CD8-positive, alpha-beta memory T cell (primary cell): ENCODE measurements around the gene EPHA2. TPM values are rescaled to one million over a fixed set of nuclear protein-coding genes. Genes with fewer than 3 reads are reported as not detected.

ENCODE experiments used
- CTCF ChIA-PET: fragments of 350-600 bp; sonication (Branson Sonifier 250); formaldehyde crosslinking; loops from one replicate; lab custom pipeline; 2021; ENCODE audit warnings: antibody characterized with exemption; lab: Charles Lee
- POLR2A ChIA-PET: fragments of 350-600 bp; sonication (Branson Sonifier 250); formaldehyde crosslinking; loops from one replicate; lab custom pipeline; 2021; ENCODE audit warnings: antibody characterized with exemption; lab: Charles Lee
- DNase-seq, 5 donors: peaks; one replicate each; pipeline versions ENCODE4 v3.0.0 to v3.0.0-alpha.2; 2020 to 2022; ENCODE audit warnings: mixed read lengths in 1 of 5
- H3K27ac ChIP-seq: one replicate; pipeline ENCODE4 v1.7.0; 2013; ENCODE audit warnings: low read depth, mild to moderate bottlenecking, low read length, moderate library complexity
- H3K27me3 ChIP-seq: 2 replicates; pipeline ENCODE4 v1.7.0; 2013; ENCODE audit warnings: low read length, mild to moderate bottlenecking; ENCODE audit not compliant: insufficient read depth, poor library complexity, severe bottlenecking
- H3K36me3 ChIP-seq: 2 replicates; pipeline ENCODE4 v1.7.0; 2013; ENCODE audit warnings: mild to moderate bottlenecking, low read length, moderate library complexity; ENCODE audit not compliant: insufficient read depth
- H3K4me1 ChIP-seq: 2 replicates; pipeline ENCODE4 v1.7.0; 2013; ENCODE audit warnings: mild to moderate bottlenecking, low read length, moderate library complexity; ENCODE audit not compliant: insufficient read depth
- H3K4me3 ChIP-seq: 2 replicates; pipeline ENCODE4 v1.7.0; 2013; ENCODE audit warnings: mild to moderate bottlenecking, low read length
- H3K9me3 ChIP-seq: 2 replicates; pipeline ENCODE4 v1.7.0; 2013; ENCODE audit warnings: mild to moderate bottlenecking, low read length
- H3K27ac Mint-ChIP-seq, 8 donors: one replicate each; pipeline ENCODE4 v1.8.0; 2020 to 2021; ENCODE audit warnings: mixed read lengths in 8 of 8, mild to moderate bottlenecking in 6 of 8, inconsistent platforms in 3 of 8, moderate library complexity in 3 of 8
- H3K27me3 Mint-ChIP-seq, 2 donors: one replicate each; pipeline ENCODE4 v1.8.0; 2020 to 2021; ENCODE audit warnings: mixed read lengths in 2 of 2, mild to moderate bottlenecking in 1 of 2, moderate library complexity in 1 of 2
- H3K36me3 Mint-ChIP-seq, 3 donors: one replicate each; pipeline ENCODE4 v1.8.0; 2020 to 2021; ENCODE audit warnings: mixed read lengths in 3 of 3, inconsistent platforms in 1 of 3, mild to moderate bottlenecking in 1 of 3
- H3K4me1 Mint-ChIP-seq, 3 donors: one replicate each; pipeline ENCODE4 v1.8.0; 2020 to 2021; ENCODE audit warnings: mixed read lengths in 3 of 3, inconsistent platforms in 1 of 3, mild to moderate bottlenecking in 1 of 3
- H3K4me3 Mint-ChIP-seq, 7 donors: one replicate each; pipeline ENCODE4 v1.8.0; 2020 to 2021; ENCODE audit warnings: mixed read lengths in 7 of 7, mild to moderate bottlenecking in 6 of 7, moderate library complexity in 4 of 7, inconsistent platforms in 2 of 7
- H3K9me3 Mint-ChIP-seq, 5 donors: one replicate each; pipeline ENCODE4 v1.8.0; 2020 to 2022; ENCODE audit warnings: mixed read lengths in 5 of 5, mild to moderate bottlenecking in 3 of 5, moderate library complexity in 2 of 5, inconsistent platforms in 1 of 5
- polyA plus RNA-seq: library from polyadenylated mRNA; unstranded; fragments of 300-500 nt; fragmentation: Illumina TruSeq; gene quantifications from one replicate; pipeline ENCODE4 v1.2.3, GENCODE V29; 2021
- total RNA-seq, 2 experiments: library from RNA; stranded (reverse); gene quantifications; one replicate each; pipeline ENCODE4 v1.2.3, GENCODE V29; 2021

Gene EPHA2
- total and polyA plus RNA-seq, 3 experiments from 2014 or later: not detected

DNA sequence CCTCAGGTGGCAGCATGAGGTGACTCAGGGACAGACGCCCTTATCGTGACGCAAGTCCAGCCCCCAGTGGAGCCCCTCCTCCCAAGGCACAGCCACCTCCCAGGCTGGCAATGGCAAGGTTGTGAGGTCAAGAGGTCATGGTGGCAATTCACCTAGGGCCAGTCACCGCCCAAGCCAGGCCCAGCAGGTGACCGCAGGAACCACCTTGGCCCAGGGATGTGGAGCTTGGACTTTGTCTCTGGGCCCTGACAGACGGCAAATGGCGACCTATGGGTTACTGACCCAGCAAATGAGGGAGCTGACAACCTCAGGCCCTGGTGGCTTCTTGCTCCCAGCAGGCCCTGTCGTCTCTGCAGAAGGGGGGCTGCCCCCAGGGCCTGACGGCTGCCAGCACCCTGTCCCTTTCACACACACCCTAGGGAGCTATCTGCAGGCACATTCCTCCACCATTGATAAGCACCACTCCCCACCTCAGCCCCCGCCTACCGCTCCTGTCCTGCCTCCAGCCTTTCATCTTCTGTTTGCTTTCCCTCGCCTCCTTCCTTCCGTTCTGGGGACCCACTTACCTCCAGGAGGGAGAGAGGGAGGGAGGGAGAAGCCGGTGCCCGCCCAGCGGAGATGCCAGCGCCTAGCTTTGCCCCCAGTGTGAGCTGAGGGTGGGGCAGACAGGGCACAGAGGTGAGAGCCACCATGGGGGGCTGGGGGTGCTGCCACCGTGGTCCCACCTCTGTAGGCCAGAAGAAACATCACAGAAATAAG is 12.1 kb downstream of the EPHA2 start:
- peaks cover 2 to 9% of the 10 kb centered on the region in 2 donors for H3K27me3 Mint-ChIP-seq
- ChIA-PET CTCF (no interaction called here), POLR2A (no interaction called here)
- H3K4me1 Mint-ChIP-seq: peaks cover 0 to 8% (median 0%) of the 10 kb centered on the region in 3 donors
- no peaks in the 10 kb centered on the region for H3K9me3 Mint-ChIP-seq
- no peak overlapping the region for H3K27ac Mint-ChIP-seq
- Histone ChIP-seq H3K4me3 (no peak overlapping the region), H3K4me1 (peaks cover 14% of the 10 kb centered on the region), H3K27me3 (no peaks in the 10 kb centered on the region), H3K27ac (no peak overlapping the region), H3K36me3 (no peaks in the 10 kb centered on the region), H3K9me3 (no peaks in the 10 kb centered on the region)
- no peak overlapping the region for H3K4me3 Mint-ChIP-seq
- no peaks in the 10 kb centered on the region for H3K36me3 Mint-ChIP-seq
- no peak for DNase-seq

DNA sequence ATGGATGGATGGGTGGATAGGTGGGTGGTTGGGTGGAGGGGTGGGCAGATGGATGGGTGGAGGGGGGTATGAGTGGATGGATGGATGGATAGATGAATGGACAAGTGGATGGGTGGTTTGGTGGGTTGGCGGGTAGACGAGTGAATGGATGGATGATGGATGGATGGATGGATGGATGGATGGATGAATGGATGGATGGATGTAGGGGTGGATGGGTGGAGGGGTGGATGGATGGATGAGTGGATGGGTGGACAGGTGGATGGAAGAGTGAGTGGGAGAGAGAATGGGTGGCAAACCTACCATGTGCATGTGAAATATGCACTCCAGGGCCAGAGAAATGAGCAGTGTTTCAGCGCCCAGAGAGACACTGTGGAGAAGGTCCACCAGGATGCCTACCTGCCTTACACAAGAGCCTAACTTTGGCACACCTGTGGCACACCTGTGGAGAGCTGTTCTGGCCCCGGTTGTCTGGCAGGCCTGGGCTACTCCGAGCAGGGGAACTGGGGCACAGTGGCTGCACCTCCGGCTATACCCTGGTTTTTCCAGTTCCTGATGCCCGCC is 12.8 kb downstream of the EPHA2 start:
- Histone ChIP-seq H3K36me3 (no peaks in the 10 kb centered on the region), H3K27me3 (no peaks in the 10 kb centered on the region), H3K9me3 (no peaks in the 10 kb centered on the region), H3K4me1 (peaks cover 14% of the 10 kb centered on the region), H3K4me3 (no peak overlapping the region), H3K27ac (no peak overlapping the region)
- H3K9me3 Mint-ChIP-seq: no peaks in the 10 kb centered on the region
- POLR2A ChIA-PET: no interaction called here
- peaks cover 2 to 7% of the 10 kb centered on the region in 2 donors for H3K27me3 Mint-ChIP-seq
- CTCF ChIA-PET: no interaction called here
- DNase-seq: no peak
- H3K27ac Mint-ChIP-seq: no peak overlapping the region
- no peak overlapping the region for H3K4me3 Mint-ChIP-seq
- H3K4me1 Mint-ChIP-seq: peaks cover 0 to 8% (median 0%) of the 10 kb centered on the region in 3 donors
- H3K36me3 Mint-ChIP-seq: no peaks in the 10 kb centered on the region

DNA sequence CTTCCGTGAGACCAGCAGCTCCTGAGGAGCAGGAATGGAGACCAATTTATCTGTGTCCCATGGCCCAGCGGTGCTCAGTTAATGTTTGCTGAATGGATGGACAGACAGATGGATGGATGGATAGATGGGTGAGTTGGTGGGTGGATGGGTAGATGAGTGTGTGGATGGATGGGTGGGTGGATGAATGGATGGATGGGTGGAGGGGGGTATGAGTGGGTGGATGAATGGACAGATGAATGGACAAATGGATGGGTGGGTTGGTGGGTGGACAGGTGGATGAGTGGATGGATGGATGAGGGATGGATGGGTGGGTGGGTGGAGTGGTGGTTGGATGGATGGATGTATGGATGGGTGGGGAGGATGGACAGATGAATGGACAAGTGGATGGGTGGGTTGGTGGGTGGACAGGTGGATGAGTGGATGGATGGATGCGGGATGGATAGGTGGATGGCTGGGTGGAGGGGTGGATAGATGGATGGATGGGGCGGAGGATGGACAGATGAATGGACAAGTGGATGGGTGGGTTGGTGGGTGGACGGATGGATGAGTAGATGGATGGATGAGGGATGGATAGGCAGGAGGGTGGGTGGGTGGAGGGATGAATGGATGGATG is 13.4 kb downstream of the EPHA2 start:
- H3K4me1 Mint-ChIP-seq: peaks cover 0 to 8% (median 0%) of the 10 kb centered on the region in 3 donors
- H3K27ac Mint-ChIP-seq: peak overlapping the region in 1 of 8 donors; percentile 52
- H3K9me3 Mint-ChIP-seq: no peaks in the 10 kb centered on the region
- no peak for DNase-seq
- peaks cover 0 to 7% of the 10 kb centered on the region in 2 donors for H3K27me3 Mint-ChIP-seq
- Histone ChIP-seq H3K4me1 (peaks cover 14% of the 10 kb centered on the region), H3K9me3 (no peaks in the 10 kb centered on the region), H3K27ac (no peak overlapping the region), H3K27me3 (no peaks in the 10 kb centered on the region), H3K4me3 (no peak overlapping the region), H3K36me3 (no peaks in the 10 kb centered on the region)
- ChIA-PET POLR2A (no interaction called here), CTCF (no interaction called here)
- no peak overlapping the region for H3K4me3 Mint-ChIP-seq
- H3K36me3 Mint-ChIP-seq: no peaks in the 10 kb centered on the region

DNA sequence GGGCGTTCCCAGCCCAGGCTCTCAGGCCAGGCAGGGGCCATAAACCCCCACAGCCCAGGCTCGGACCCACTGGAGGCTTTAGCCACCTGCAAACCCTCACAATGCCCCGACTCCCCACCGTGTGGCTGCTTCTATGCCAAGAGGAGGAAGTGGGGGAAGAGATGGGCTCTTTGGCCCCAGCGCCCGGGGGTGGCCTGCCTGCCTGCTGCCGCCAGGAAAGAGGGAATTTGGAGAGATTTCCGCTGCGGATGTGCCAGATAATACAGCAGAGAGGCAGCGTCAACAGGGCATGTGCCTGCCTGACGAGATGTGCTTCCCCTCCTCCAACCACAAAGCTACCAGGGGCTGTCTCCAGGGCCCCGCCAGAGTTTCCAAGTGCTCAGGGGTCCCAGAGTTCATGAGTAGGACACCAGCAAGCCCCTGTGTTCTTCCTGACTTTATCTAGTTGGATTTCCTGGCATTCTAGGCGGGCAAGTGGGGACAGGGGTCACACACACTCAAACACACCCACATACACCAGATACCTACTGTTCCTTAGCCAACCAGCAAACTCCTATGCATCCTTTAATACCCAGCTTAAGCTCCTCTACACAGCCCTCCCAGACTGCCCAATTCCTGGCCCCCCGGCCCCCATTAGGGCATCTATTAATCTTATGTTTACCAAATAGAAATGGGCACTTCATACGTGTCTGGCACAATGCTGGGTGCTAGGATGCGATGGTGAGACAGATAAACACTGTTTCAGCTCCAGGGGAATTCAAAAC is 14.1 kb downstream of the EPHA2 start:
- H3K36me3 ChIP-seq: no peaks in the 10 kb centered on the region
- no peaks in the 10 kb centered on the region for H3K9me3 ChIP-seq
- H3K4me3 ChIP-seq: no peak overlapping the region
- H3K4me1 Mint-ChIP-seq: peaks cover 0 to 8% (median 0%) of the 10 kb centered on the region in 3 donors
- no peak overlapping the region for H3K27ac ChIP-seq
- H3K27me3 Mint-ChIP-seq: peaks cover 0 to 7% of the 10 kb centered on the region in 2 donors
- H3K36me3 Mint-ChIP-seq: no peaks in the 10 kb centered on the region
- ChIA-PET POLR2A (no interaction called here), CTCF (no interaction called here)
- no peaks in the 10 kb centered on the region for H3K27me3 ChIP-seq
- peaks cover 14% of the 10 kb centered on the region for H3K4me1 ChIP-seq
- H3K4me3 Mint-ChIP-seq: no peak overlapping the region
- no peak overlapping the region for H3K27ac Mint-ChIP-seq
- DNase-seq: no peak
- no peaks in the 10 kb centered on the region for H3K9me3 Mint-ChIP-seq

DNA sequence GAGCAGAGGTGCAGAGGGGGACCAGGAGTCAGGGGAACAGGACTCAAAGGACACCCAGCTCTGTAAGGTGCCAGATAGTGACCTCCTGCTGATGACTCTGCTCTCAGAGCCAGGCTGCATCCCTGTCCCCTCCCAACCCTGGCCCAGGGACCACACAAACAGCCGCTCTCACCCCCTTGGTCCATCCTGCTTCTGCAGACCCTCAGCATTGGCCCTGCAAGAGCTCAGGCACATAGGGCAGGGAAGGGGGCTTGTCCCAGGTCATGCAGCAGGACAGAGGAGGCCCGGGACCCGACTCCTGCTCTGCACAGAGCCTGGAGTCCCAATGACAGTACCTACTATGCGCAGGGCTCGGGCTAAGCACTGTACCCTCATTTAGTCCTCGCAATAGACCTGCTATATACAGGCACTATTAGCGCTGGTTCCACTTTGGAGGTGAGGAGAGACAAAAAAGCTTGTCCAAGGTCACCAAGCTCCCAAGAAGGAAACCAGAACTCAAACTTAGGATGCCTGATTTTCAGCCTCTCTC is 15.7 kb downstream of the EPHA2 start:
- Mint-ChIP-seq H3K27ac (no peak overlapping the region), H3K4me1 (peaks cover 0 to 8% (median 0%) of the 10 kb centered on the region in 3 donors), H3K36me3 (no peaks in the 10 kb centered on the region), H3K4me3 (no peak overlapping the region), H3K27me3 (peaks cover 0 to 7% of the 10 kb centered on the region in 2 donors), H3K9me3 (no peaks in the 10 kb centered on the region)
- ChIA-PET POLR2A (no interaction called here), CTCF (interaction anchor here (1.3 kb wide), 1 partner anchor 14 kb away, joined by 4 read pairs; no protein-coding TSS in a partner anchor)
- no peak overlapping the region for H3K27ac ChIP-seq
- H3K4me1 ChIP-seq: peaks cover 14% of the 10 kb centered on the region
- H3K27me3 ChIP-seq: no peaks in the 10 kb centered on the region
- no peaks in the 10 kb centered on the region for H3K9me3 ChIP-seq
- H3K36me3 ChIP-seq: no peaks in the 10 kb centered on the region
- DNase-seq: no peak
- no peak overlapping the region for H3K4me3 ChIP-seq

DNA sequence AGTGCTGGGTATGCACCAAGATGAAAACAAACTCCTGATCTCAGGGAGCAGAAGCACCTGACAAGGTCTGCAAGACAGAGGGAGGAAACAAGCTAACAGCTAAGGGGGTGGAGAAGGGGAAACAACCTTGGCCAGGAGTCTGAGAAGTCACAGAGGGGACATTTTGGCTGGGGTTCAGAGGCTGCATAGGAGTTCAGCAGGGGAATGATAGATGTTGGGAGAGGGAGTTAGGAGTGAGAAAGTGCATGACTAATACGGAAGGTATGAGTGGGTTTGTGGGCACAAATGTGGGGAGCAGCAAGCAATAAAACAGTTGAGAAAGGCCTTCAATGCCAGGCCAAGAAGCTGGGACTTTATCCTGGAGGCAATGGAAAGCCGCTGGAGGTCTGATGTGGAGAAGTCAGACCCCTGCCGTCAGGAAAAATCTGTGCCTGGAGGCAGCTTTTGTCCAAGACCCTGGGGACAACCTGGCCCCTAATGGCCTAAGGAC is 16.4 kb downstream of the EPHA2 start:
- Mint-ChIP-seq H3K27me3 (peaks cover 0 to 4% of the 10 kb centered on the region in 2 donors), H3K36me3 (no peaks in the 10 kb centered on the region), H3K4me1 (peaks cover 0 to 8% (median 0%) of the 10 kb centered on the region in 3 donors), H3K9me3 (no peaks in the 10 kb centered on the region), H3K4me3 (no peak overlapping the region), H3K27ac (peak overlapping the region in 2 of 8 donors; percentile 14 to 23)
- Histone ChIP-seq H3K4me3 (no peak overlapping the region), H3K4me1 (peaks cover 14% of the 10 kb centered on the region), H3K27me3 (no peaks in the 10 kb centered on the region), H3K27ac (no peak overlapping the region), H3K9me3 (no peaks in the 10 kb centered on the region), H3K36me3 (no peaks in the 10 kb centered on the region)
- ChIA-PET CTCF (interaction anchor here (1.3 kb wide), 1 partner anchor 15 kb away, joined by 4 read pairs; no protein-coding TSS in a partner anchor), POLR2A (no interaction called here)
- DNase-seq: no peak

DNA sequence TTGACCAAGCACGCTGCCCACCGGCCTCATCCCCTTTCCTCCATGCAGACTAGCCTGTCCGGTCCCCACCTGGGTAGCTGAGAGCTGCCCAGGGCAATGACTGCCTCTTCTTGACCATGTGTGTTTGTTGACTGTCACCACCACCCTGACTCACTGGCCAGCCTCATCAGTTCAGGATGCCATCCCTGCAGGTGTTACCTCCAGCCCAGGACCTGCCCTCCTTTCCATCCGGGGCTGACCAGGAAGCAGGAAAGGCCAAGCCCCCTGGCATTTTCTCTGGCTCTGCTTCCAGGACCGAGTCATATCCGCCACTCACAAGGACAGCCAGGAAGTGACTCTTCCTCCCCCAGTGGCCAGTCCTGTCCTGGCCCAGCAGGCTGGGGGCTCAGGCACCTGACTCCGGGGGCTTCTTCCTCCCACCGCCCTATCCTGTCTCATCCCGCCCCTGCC is 17.1 kb downstream of the EPHA2 start:
- Histone ChIP-seq H3K4me3 (no peak overlapping the region), H3K27ac (no peak overlapping the region), H3K27me3 (no peaks in the 10 kb centered on the region), H3K4me1 (peaks cover 14% of the 10 kb centered on the region), H3K36me3 (no peaks in the 10 kb centered on the region), H3K9me3 (no peaks in the 10 kb centered on the region)
- POLR2A ChIA-PET: no interaction called here
- no peak overlapping the region for H3K4me3 Mint-ChIP-seq
- peaks cover 0 to 3% of the 10 kb centered on the region in 2 donors for H3K27me3 Mint-ChIP-seq
- no peak for DNase-seq
- H3K27ac Mint-ChIP-seq: peak overlapping the region in 2 of 8 donors; percentile 9 to 37
- CTCF ChIA-PET: no interaction called here
- H3K4me1 Mint-ChIP-seq: peaks cover 0 to 8% (median 0%) of the 10 kb centered on the region in 3 donors
- no peaks in the 10 kb centered on the region for H3K36me3 Mint-ChIP-seq
- no peaks in the 10 kb centered on the region for H3K9me3 Mint-ChIP-seq
